Stimulated activated CD4-positive, alpha-beta T cell treated with anti-CD3 and anti-CD28 coated beads, Interleukin-2, amount 100 ng/mL, for 4 hours (primary cell): Measurements from ENCODE around the gene MTA1.

Source experiments
- DNase-seq: peaks from one replicate; pipeline ENCODE4 v3.0.0-alpha.2; 2020; ENCODE audit warnings: low read depth

Gene MTA1

GRCh38 chr14:105445901-105446845, 26.5 kb downstream of the MTA1 start:
- DNase-seq: no peak

DNA sequence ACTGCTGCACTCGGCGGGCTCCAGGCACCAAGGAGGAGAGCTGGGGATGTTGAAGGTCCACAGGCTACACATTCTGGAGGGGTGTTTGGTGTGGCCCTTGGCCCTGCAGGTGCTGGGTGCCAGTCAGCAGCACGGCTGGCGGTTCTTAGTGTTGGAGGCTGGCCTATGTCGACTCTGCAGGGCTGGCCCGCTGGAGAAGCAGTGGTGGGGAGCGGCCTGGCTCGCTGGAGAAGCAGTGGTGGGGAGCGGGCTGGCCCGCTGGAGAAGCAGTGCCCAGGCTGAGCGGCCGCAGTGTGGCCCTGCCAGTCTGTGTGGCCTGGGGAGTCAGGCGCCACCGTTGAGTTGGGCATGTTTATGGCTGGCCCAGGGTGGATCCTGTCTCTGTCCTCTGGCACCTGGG, 27.3 kb downstream of the MTA1 start:
- DNase-seq: no peak

GRCh38 chr14:105447651-105448640, 28.3 kb downstream of the MTA1 start:
- no peak for DNase-seq

- DNase-seq: peak; percentile 48
These were observed 29.1 kb downstream of the MTA1 start for GRCh38 chr14:105448706-105449111.

- no peak for DNase-seq
These were observed 29.9 kb downstream of the MTA1 start for GRCh38 chr14:105449276-105450122.

GRCh38 chr14:105450123-105450505, 30.5 kb downstream of the MTA1 start:
- no peak for DNase-seq

DNA sequence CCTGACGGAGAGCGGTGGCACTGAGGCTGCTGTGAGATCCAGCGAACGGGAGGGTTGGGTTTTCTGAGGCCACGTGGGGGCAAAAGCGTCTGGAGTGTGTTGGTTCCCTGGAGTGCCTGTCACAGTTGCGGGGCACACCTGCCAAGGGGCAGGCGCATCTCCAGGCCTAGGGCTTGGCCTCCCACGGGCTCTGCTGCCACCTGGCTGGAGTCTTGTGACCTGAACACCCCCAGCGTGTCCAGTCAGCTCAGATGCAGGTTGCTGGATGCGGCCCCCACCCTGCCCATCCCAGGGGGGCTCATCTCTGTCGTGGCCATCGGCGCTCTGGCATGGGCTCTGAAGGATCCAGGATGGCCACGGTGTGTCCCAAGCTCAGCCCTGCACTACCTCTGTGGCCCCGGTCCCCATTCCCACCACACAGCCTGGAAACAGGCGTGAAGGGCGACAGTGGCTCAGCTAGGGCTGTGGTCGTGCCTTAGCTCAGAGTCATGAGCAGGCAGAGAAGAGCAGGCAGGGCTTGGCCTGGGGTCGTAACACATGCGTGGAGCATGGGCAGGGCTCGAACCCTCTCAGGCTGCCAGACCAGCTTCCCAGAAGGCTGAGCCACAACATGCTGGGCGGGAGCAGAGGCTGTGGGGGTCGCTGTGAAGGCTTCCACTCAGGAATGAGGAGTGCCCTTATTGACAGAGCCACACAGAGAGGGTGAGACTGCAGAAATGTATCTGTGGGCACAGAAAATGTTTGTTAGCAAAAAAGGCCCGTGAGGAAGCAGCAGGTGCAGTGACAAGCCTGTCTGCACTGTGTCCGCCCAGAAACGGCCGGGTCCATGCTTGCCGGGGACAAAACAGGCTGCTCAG, 31.5 kb downstream of the MTA1 start:
- no peak for DNase-seq

- DNase-seq: no peak
These were observed 33.3 kb downstream of the MTA1 start for GRCh38 chr14:105452963-105453362.

- no peak for DNase-seq
These were observed 34.2 kb downstream of the MTA1 start for GRCh38 chr14:105453847-105454246.

DNA sequence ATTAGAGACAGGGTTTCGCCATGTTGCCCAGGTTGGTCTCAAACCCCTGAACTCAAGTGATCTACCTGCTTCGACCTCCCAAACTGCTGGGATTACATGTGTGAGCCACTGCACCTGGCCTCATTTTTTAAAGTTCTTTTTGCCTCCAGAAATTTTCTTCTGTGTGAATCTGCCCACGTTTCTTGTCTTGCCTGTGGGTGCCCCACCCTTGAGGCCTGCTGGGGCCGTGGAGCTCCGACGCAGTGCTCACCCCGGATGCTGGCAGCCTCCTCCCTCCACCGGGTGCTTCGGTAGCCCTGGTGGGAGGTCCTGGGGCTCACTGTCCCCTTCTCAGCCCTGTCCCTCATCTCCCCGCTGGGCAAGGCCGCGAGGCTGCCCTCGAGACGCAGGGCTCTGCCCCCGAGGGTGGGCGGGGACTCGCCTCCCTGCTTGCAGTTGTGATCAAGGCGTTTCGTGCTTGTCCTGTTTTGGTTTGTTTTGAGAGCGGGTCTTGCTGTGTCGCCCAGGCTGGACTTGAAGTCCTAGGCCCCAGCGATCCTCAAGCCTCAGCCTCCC, 35.5 kb downstream of the MTA1 start:
- no peak for DNase-seq

DNA sequence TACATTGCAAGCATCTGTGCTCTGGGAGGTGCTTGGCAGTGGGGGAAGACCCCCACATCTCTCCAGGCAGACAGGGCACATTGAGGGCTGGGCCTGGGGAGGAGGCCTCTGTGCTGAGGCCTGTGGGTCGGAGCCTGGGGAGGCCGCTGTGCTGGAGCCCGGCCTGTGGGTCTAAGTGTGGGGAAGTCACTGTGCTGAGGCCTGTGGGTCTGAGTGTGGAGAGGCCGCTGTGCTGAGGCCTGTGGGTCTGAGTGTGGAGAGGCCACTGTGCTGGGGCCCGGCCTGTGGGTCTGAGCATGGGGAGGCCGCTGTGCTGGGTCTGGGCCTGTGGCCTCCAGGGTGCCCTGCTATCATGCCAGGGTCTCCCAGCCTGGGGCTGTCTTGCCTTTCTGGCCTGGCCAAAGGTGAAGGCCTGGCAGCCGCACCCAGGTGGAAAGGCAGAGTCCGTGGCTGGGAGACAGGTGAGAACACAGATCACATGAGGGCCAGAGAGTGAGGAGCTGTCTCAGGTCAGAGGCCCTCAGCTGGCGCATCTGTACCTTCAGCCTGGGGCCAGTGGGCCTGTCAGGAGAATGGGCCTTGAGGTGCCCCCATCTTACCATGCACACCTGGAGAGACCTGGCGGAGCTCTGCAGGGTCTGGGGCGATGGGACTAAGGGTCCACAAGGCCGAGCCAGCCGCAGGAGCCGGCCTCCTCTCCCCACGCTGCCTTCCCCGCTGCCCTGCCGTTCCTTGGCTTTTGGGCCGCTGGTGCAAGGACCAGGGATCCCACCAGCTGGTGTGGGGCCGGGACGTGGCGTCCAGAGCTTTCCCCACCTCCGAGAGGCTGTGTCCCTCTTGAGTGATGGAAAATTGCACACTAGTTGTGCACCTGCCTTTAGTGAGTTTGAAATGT, 36.4 kb downstream of the MTA1 start:
- DNase-seq: no peak

- DNase-seq: no peak
These were observed 37.4 kb downstream of the MTA1 start for GRCh38 chr14:105456736-105457617.

DNA sequence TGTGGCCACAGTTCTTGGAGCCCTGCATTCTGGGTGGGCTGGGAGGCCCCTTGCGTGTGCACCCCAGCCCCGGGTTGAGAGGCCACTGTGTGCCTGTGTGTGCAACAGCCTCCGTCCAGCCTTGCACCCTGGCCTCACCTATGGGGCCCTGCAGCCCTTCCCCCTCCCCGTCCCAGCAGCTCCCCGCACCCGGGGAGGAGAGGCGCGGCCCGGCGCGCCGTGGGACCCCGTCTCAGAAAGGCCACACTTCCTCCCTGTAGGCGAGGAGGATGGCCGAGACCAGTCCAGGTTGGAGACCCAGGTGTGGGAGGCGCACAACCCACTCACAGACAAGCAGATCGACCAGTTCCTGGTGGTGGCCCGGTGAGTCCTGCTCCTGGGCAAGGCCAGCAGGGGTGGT, 38.4 kb downstream of the MTA1 start:
- DNase-seq: no peak

GRCh38 chr14:105458571-105458970, 38.9 kb downstream of the MTA1 start:
- DNase-seq: no peak

DNA sequence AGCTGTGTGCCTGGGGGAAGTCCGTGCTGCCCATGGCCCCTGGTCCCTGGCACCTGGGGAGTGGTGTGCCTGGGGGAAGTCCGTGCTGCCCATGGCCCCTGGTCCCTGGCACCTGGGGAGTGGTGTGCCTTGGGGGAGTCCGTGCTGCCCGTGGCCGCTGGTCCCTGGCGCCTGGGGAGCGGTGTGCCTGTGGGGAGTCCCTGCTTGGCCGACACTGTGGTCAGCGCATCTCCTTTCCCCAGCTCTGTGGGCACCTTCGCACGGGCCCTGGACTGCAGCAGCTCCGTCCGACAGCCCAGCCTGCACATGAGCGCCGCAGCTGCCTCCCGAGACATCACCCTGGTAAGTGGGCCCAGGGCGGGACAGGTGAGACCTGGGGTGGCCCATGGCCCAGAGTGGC, 40.5 kb downstream of the MTA1 start:
- no peak for DNase-seq

- no peak for DNase-seq
These were observed 41.0 kb downstream of the MTA1 start for GRCh38 chr14:105460616-105461015.

GRCh38 chr14:105461903-105462302, 42.3 kb downstream of the MTA1 start:
- no peak for DNase-seq

- no peak for DNase-seq
These were observed 44.9 kb downstream of the MTA1 start for GRCh38 chr14:105464501-105464900.
